SIG-M5 treated with dmso at 0.1 percent for 504 hours (cell line): ENCODE results near the gene GGA3.
A peak's percentile ranks its signal among the peaks of the same experiment; 100 is the strongest.
"Not testable (repeated sequence)": the region's sequence is repeated elsewhere in the genome, so short reads cannot be mapped to it uniquely, and the experiment has no call there.

ENCODE experiments used
- DNase-seq: peaks from one replicate; lab custom pipeline; 2025; ENCODE audit not compliant: unreplicated experiment; lab: John Stamatoyannopoulos, UW

GGA3 gene

DNA sequence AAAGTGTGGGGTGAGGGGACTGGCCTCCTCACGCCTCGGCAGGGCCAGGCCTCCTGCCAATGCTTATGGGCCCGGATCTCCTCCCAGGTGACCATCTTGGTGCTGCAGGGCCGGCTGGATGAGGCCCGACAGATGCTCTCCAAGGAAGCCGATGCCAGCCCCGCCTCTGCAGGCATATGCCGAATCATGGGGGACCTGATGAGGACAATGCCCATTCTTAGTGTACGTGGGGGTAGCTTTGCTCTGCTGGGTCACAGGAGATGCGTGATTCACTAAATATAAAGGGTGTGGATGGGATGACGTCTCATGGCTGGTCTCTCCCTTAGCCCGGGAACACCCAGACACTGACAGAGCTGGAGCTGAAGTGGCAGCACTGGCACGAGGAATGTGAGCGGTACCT, 36.4 kb downstream of the GGA3 start:
- no peak for DNase-seq

DNA sequence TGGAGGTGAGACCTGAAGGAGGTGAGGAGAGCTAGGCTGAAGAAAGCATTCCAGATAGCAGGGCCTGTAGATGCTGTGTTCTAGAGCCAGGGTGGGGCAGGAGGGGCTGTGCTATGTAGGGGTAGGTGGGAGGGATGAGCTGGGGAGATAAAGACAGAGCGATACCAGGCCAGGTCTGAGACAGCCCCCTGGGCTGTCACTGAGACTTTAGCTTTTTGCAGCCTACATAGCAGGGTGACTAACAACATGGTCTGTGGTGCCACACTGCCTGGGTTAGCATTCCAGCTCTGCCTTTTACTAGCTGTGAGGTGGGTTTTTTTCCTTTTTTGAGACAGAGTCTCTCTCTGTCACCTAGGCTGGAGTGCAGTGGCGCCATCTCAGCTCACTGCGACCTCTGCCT, 41.6 kb downstream of the GGA3 start:
- DNase-seq: no peak

DNA sequence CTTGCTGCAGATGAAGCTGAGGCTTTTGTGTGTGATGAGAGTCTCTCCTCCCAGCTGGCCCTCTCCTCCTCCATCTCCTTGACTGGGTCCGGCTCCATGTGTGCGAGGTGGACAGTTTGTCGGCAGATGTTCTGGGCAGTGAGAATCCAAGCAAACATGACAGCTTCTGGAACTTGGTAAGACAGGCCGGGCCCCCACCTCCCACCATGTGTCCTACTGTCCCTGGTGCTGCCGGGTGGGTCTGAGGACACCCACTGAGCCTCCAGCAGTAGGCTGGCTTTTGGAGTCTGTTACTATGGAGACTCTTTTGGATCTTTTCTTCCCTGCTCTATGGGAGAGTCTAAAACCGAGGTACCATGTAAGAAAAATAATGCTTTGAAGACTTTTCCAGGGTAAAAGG, 43.3 kb downstream of the GGA3 start:
- DNase-seq: no peak

- DNase-seq: no peak
Measured at GRCh38 chr17:75209061-75209460, 52.3 kb downstream of the GGA3 start.

GRCh38 chr17:75208161-75208560, 53.2 kb downstream of the GGA3 start:
- no peak for DNase-seq

DNA sequence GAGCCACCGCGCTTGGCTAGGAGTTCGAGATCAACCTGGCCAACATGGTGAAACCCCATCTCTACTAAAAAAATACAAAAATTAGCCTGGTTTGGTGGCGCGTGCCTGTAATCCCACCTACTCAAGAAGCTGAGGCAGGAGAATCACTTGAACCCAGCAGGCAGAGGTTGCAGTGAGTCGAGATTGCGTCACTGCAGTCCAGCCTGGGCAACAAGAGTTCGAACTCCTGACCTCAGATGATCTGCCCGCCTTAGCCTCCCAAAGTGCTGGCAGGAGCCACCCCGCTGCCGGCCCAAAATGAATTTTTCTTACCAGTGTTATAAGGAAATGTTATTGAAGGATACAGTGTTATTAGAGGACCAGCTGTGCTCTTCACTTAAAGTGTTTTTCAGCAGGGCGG, 53.6 kb downstream of the GGA3 start:
- no peak for DNase-seq

- DNase-seq: not testable (repeated sequence)
Measured at GRCh38 chr17:75207050-75207407, 54.4 kb downstream of the GGA3 start.

DNA sequence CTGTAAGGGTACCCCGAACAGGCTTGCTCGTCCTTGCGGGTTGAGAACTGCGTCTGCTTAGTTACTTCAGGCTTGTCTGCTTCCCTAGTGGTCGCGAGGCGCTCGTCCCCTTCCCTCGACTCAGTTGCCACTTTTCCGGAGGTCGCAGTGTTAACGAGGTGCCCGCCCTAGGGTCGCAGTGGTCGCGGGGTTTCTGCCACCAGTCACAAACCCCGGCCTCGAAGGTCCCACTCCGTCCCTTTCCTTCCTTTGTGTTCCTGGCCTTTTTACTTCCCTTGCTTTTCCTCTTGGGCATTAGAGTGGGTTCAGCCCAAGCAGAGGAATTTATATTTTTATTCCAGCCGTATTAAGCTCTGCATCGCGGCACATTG, 55.6 kb downstream of the GGA3 start:
- no peak for DNase-seq

GRCh38 chr17:75205037-75205792, 56.2 kb downstream of the GGA3 start, which contains the start of gene NUP85:
Gene NUP85, plus strand, starts transcription at chr17:75205679. Its CDS starts 83 bp downstream, at chr17:75205762.
- peak; percentile 95 for DNase-seq

DNA sequence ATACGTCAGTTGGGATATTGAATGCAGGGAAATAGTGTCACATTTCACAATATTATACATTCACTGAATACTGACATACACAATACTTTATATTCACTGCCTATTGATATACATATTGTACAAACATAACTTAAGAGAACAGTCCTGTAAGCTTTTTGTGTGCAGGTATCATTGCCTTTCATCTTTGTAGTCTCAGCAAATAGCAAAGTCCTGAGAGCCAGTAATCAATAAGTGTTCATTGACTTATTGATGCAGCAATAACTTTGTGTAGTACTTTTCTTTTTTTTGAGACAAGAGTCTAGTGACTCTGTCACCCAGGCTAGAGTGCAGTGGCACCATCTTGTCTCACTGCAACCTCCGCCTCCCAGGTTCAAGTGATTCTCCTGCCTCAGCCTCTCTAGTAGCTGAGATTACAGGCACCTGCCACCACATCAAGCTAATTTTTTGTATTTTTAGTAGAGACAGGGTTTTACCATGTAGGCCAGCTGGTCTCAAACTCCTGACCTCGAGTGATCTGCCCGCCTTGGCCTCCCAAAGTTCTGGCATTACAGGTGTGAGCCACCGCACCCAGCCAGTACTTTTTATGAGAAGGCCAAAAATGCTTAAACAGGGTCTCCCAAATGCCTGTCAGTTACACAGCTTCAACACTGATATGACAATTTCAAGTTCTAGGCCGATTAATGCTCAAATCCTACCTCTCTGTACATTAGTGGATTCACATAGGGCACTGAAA, 61.4 kb downstream of the GGA3 start:
- no peak for DNase-seq

DNA sequence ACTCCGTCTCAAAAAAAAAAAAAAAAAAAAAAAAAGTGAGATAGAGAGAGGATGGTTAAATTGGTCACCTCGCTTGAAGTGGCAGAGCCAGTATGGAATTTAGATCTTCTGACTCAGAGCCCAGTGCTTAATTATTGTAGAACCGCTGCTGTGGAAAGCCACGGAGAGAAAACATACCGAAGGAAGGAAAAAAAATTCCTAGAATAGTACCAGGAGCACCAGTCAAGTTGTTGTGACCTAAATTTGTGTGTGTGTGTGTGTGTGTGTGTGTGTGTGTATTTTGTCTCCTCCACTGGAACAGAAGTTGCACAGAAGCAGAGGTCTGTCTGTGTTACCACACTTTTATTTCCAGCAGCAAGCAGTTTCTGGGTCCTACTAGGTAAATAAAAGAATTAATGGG, 66.5 kb downstream of the GGA3 start:
- DNase-seq: no peak

GRCh38 chr17:75191584-75191983, 69.8 kb downstream of the GGA3 start:
- DNase-seq: peak; percentile 70

- DNase-seq: no peak
Measured at GRCh38 chr17:75188614-75189013, 72.8 kb downstream of the GGA3 start.
